NB4 (cell line): ENCODE results near the gene FARP1.

Experiments used
- DNase-seq: peaks from one replicate; pipeline ENCODE4 v3.0.0; 2010; ENCODE audit warnings: low read depth
- H3K4me3 ChIP-seq: one replicate; pipeline ENCODE4 v1.5.1; 2011; ENCODE audit warnings: mild to moderate bottlenecking, low read depth, low read length, moderate library complexity
- CTCF ChIP-seq: IDR thresholded peaks from one replicate; pipeline ENCODE4 v1.5.1; 2012; ENCODE audit warnings: low read depth, low read length
- MAX ChIP-seq: IDR thresholded peaks from 2 replicates; pipeline ENCODE4 v1.6.1; 2011; ENCODE audit warnings: low read depth, low read length
- MYC ChIP-seq: IDR thresholded peaks from 2 replicates; pipeline ENCODE4 v1.6.1; 2011; ENCODE audit warnings: low read depth, low read length
- POLR2A ChIP-seq: IDR thresholded peaks from 2 replicates; pipeline ENCODE4 v1.6.1; 2011; ENCODE audit warnings: mild to moderate bottlenecking; ENCODE audit not compliant: insufficient read length; ENCODE audit errors: extremely low read depth

The FARP1 gene

GRCh38 chr13:98370261-98370660, 227.4 kb downstream of the FARP1 start:
- TF ChIP-seq MAX (no peak), POLR2A (no peak), MYC (no peak), CTCF (no peak)
- no peak overlapping the region for H3K4me3 ChIP-seq
- no peak for DNase-seq

GRCh38 chr13:98370806-98371515, 228.1 kb downstream of the FARP1 start:
- TF ChIP-seq MAX = no peak
- TF ChIP-seq POLR2A = no peak
- no peak for TF ChIP-seq MYC
- TF ChIP-seq CTCF = no peak
- no peak overlapping the region for H3K4me3 ChIP-seq
- no peak for DNase-seq

GRCh38 chr13:98371516-98372023, 228.7 kb downstream of the FARP1 start:
- DNase-seq = no peak
- H3K4me3 ChIP-seq = no peak overlapping the region

GRCh38 chr13:98372876-98373275, 230.0 kb downstream of the FARP1 start:
- no peak overlapping the region for H3K4me3 ChIP-seq
- no peak for DNase-seq
- TF ChIP-seq CTCF (no peak), MAX (no peak), POLR2A (no peak), MYC (no peak)

More at GRCh38 chr13:98371516-98372023, 228.7 kb downstream of the FARP1 start:
- no peak for TF ChIP-seq CTCF
- TF ChIP-seq MYC = no peak
- TF ChIP-seq POLR2A = no peak
- TF ChIP-seq MAX = no peak

GRCh38 chr13:98374750-98375149, 231.9 kb downstream of the FARP1 start:
- DNase-seq = no peak
- TF ChIP-seq CTCF (no peak), MAX (no peak), MYC (no peak), POLR2A (no peak)
- H3K4me3 ChIP-seq = no peak overlapping the region
